Esophagus muscularis mucosa (tissue), 3 donors: Measurements from ENCODE around the gene SLC13A2.

ENCODE experiments used
- CTCF ChIP-seq, 3 experiments: fragments of 200-600 bp in 2 of 3; fragments of 450-650 bp in 1 of 3; sonication (generic) in 2 of 3; IDR thresholded peaks; one replicate each; pipeline ENCODE4 v1.5.1; 2017 to 2019; ENCODE audit warnings: antibody characterized with exemption in 3 of 3, mild to moderate bottlenecking in 2 of 3, moderate library complexity in 1 of 3
- POLR2A ChIP-seq: fragments of 450-650 bp; IDR thresholded peaks from one replicate; pipeline ENCODE4 v1.6.1; 2017; ENCODE audit warnings: antibody characterized with exemption, moderate library complexity, mild to moderate bottlenecking, low read depth
- POLR2AphosphoS5 ChIP-seq, 2 donors: sonication (generic); formaldehyde crosslinking; IDR thresholded peaks; one replicate each; pipeline ENCODE4 v1.6.1; 2017; ENCODE audit warnings: antibody characterized with exemption in 2 of 2

- TF ChIP-seq CTCF (IDR thresholded peaks at IDR 0.05) (no peak), POLR2A (no peak), POLR2AphosphoS5 (IDR thresholded peaks at IDR 0.05) (no peak)
Observed at GRCh38 chr17:28460901-28461300, 12.5 kb upstream of the SLC13A2 start.
